ENCODE data around the gene AP4B1. TPM values are rescaled to one million over a fixed set of nuclear protein-coding genes. Genes with fewer than 3 reads are reported as not detected.

AP4B1 gene
- total and polyA plus RNA-seq, 9 of the 15 experiments (the other 6 are each of a cell fraction or from before 2014, with no cell fraction given): 15.8 to 36.5 (median 24.6) TPM

- no peak for TF ChIP-seq CTCFL (IDR thresholded peaks at IDR 0.05; ENCODE audit: borderline replicate concordance, insufficient read depth, low read depth, low read length, poor library complexity, severe bottlenecking)
- TF ChIP-seq ZNF41 (CRISPR knock-in tag; conservative IDR thresholded peaks at IDR 0.05): 0 out of 2 replicates have a peak, but pooled peaks have one; percentile 30
- TF ChIP-seq ZNF830 (CRISPR knock-in tag; IDR thresholded peaks at IDR 0.05): no peak
- no peak for TF ChIP-seq MYC (IDR thresholded peaks at IDR 0.05; ENCODE audit: low read depth, low read length)
- TF ChIP-seq MYC (CRISPR knock-in tag; IDR thresholded peaks at IDR 0.05; ENCODE audit: borderline replicate concordance, low read depth): no peak
- no peak for TF ChIP-seq FOXM1 (IDR thresholded peaks at IDR 0.05; ENCODE audit: low read depth)
- no peak for TF ChIP-seq FOXM1 (CRISPR knock-in tag; IDR thresholded peaks at IDR 0.05; ENCODE audit: low read depth)
- TF ChIP-seq ZNF133 (CRISPR knock-in tag; IDR thresholded peaks at IDR 0.05): no peak
- no peak for TF ChIP-seq SUPT5H (IDR thresholded peaks at IDR 0.05)
- 0 out of 2 replicates have a peak, but pooled peaks have one; percentile 12 for TF ChIP-seq ZNF583 (CRISPR knock-in tag; IDR thresholded peaks at IDR 0.05)
- TF ChIP-seq ZNF134 (CRISPR knock-in tag; conservative IDR thresholded peaks at IDR 0.05): no peak
- TF ChIP-seq PHB2 (IDR thresholded peaks at IDR 0.05; ENCODE audit: low read depth): no peak
- no peak for TF ChIP-seq HEY1 (CRISPR knock-in tag; IDR thresholded peaks at IDR 0.05; ENCODE audit: borderline replicate concordance)
- TF ChIP-seq MXI1 (IDR thresholded peaks at IDR 0.05; ENCODE audit: low read depth, low read length): no peak
- no peak for TF ChIP-seq ZNF274 (IDR thresholded peaks at IDR 0.05; ENCODE audit: borderline replicate concordance, low read depth, low read length)
- no peak for TF ChIP-seq CBX1 (IDR thresholded peaks at IDR 0.05; ENCODE audit: low read depth)
- TF ChIP-seq ZBTB9 (CRISPR knock-in tag; IDR thresholded peaks at IDR 0.05): peak; percentile 25; the same call in 1 of the 2 replicates
- TF ChIP-seq ELF4 (CRISPR knock-in tag; IDR thresholded peaks at IDR 0.05): 0 out of 2 replicates have a peak, but pooled peaks have one; percentile 8
- no peak for TF ChIP-seq PRPF4 (IDR thresholded peaks at IDR 0.05; ENCODE audit: insufficient read depth, low read depth, low read length, poor library complexity, severe bottlenecking)
- no peak for TF ChIP-seq PRDM10 (IDR thresholded peaks at IDR 0.05; ENCODE audit: partially characterized antibody)
Observed at GRCh38 chr1:113928187-113928930, 23.8 kb upstream of the AP4B1 start (continued).

All from K562 (cell line).